ENCODE data around the gene KAZN.

The KAZN gene

GRCh38 chr1:14887764-14888350 is 289.4 kb downstream of the KAZN start:
- DNase-seq (ENCODE audit: low read depth): no peak

GRCh38 chr1:14888374-14888773 is 289.9 kb downstream of the KAZN start:
- no peak for DNase-seq (ENCODE audit: low read depth)

DNA sequence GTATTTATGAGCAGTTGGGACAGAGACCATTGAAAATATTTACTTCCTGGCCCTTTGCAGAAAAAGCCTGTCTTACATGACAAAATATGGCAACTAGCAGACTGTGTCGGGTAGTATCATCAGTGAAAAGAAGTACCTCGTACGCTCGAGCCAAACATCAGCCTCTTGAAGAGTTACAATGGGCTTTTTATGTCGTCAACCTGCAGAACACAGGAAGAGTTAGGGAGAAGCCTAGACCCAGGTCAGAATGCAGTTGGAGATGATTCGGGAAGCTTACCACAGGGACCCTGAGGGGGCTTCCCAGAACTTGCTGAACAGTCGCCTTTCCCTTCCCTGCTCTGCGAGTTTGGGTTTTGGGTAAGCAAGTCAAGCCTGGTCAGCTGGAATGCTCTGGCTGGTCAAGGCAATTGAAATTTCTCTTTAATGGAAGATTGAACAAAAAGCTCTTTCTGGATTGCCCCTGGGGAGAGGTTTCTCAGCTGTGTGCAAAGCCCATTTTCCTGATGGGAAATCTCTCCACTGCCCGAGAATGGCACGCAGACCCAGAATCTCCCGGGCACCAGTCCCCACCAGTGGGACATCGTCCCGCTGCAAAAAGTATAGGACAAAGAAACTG is 291.4 kb downstream of the KAZN start:
- no peak for DNase-seq (ENCODE audit: low read depth)

DNA sequence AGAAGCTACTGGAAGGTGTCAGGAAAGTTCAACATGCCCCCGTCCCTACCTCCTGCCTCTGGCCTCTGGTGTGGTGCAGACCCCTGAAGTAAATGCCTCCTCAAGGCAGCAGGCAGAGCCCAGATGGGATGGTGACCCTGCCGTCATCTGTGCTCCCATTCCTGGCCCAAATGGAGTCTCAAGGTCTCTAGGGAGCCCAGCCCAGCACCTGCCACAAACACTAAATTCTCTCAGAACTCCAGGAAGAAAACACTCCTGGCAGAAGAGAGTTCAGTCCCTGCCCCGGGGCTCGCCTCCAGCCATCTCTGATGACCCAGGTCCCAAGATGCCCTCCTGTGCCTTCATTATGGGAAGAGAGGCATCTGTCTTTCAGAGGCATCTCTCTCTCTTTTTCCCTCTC is 293.5 kb downstream of the KAZN start:
- DNase-seq (ENCODE audit: low read depth): no peak

GRCh38 chr1:14894811-14895560 is 296.5 kb downstream of the KAZN start:
- no peak for DNase-seq (ENCODE audit: low read depth)

GRCh38 chr1:14895727-14896126 is 297.2 kb downstream of the KAZN start:
- DNase-seq (ENCODE audit: low read depth): no peak

DNA sequence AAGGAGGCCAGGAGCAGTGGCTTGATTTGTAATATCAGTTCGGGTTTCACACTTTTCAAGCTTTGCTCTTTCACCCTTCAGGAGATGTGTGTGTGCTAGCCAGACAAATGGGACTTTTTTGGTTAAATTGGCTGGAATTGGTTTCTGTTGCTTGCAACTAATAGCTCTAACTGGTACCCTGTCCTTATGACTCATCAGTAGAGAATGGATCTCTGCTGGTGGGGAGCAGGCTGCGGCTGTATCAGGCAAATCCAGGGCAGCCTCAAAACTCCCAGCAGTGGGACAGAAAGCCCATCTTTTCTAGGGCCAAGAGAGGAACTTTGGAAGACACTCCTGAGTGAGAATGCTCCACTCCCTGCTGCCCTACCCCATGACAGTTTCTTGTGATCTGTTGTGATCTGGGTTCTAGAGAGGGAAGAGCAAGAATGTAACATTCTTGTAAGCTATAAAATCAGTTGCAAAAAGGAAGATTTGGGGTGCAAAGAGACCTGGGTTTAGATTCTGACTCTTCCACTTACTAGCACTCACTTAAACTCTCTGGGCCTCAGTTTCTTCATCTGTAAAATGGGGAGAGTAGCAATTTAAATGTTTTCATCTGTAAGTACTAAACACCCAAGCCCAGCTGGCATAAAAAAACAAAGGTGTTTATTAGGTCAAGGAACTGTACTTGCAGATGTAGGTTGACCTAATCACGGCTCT is 298.0 kb downstream of the KAZN start:
- DNase-seq (ENCODE audit: low read depth): no peak

DNA sequence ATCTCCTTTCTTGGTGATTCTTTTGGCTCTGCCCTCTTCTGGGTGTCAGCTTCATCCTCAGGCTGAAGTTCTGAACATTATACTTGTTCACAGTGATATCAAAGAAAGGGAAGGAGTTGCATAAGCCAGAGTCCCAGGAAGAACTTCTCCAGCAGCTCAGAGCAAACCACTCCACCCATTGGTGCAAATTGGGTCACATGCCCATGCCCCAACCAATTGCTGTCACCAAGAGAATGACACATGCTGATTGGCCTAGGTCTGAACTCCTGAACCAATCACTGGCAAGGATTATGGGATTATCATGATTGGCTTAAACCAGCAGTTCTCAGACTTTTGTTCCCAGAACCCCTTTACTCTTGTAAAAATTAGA is 298.6 kb downstream of the KAZN start:
- no peak for DNase-seq (ENCODE audit: low read depth)

DNA sequence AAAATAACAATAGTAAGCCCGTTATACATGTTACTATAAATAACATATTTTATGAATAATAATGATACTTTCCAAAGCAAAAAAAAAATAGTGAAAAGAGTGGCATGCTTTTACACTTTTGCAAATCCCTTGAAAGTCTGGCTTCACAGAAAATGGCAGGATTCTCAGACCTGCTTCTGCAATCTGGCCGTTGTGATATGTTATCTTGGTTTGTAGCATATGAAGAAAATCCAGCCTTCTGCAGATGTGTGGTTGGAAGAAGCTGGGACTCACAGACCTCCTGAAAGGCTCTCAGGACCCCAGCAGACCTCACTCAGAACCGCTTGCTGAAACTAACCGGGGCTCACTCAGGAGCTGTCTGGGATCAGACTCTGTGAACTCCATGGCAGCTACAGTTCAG is 299.1 kb downstream of the KAZN start:
- no peak for DNase-seq (ENCODE audit: low read depth)

- DNase-seq (ENCODE audit: low read depth): no peak
Observed at GRCh38 chr1:14897997-14898645, 299.6 kb downstream of the KAZN start.

DNA sequence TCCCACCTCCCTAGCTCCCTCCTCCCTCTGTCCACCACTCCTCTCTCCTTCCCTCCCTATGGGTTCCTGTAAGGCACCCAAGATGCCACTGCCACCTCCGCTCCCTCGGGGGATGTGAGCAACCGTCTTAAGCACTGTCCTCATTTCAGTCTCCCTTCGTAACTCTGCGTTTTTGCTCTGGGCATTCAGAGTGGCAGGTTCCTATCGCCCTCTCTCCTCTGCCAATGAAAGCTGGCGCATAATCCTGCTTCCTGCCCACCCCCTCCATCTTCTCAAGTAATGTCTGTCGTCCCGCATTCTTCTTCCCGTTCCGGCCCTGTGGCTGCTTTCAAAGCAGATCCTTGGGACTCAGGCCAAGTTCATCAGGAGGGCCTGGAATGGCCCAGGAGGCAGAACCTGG is 301.2 kb downstream of the KAZN start:
- DNase-seq (ENCODE audit: low read depth): no peak

GRCh38 chr1:14901371-14901954 is 303.0 kb downstream of the KAZN start:
- DNase-seq (ENCODE audit: low read depth): no peak

DNA sequence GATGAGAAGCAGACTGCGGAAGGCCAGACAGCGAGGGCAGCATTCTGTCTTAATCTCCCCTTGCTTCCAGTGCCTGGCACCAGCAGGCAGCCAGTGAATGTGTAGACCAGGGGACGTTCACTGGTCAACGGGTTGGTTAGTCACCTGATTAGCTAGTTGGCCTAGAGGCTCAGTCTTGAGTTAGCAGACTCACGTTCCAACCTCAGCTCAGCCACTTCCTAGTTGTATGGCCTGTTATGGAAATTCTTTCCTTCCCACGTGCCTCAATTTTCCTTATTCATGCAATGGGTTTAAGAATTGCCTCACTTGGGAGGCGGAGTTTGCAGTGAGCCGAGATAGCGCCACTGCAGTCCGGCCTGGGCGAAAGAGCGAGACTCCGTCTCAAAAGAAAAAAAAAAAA is 305.4 kb downstream of the KAZN start:
- DNase-seq (ENCODE audit: low read depth): no peak

DNA sequence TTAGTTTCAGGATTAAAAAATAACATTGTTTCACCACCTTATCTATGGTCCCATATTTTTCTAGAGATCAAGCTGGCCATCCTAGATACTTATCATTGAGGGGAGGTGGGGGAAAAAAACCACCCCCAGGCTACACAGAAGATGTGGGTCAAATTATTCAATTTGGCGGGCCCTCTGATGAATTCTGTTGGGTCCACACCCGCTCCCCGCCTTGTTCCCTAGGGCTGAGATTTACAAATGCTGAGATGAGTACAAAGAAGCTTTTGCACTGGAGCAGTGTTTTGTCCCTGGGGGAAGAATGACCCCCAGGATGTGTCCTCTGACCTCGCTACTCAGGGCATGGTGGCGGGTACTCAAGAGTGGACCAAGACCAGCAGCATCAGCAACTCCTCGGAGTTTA is 308.2 kb downstream of the KAZN start:
- no peak for DNase-seq (ENCODE audit: low read depth)

DNA sequence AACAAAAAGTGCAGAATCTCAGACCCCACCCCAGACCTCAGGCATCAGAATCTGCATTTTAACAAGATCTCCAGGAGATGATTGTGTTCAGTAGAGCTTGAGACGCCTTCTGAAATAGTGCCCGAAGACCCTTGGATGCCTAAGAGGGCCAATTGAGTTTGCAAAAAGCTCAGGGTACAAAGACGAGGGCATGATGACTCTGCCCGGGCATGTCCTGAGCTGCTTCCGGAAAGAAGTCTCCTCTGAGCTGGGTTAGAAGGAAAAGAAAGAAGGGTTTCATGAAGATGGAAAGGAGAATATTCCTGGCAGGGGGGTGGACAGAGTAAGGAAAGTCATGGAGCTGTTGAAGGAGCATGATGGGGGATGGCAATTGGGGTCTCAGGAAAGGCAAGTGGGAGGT is 308.9 kb downstream of the KAZN start:
- DNase-seq (ENCODE audit: low read depth): no peak

DNA sequence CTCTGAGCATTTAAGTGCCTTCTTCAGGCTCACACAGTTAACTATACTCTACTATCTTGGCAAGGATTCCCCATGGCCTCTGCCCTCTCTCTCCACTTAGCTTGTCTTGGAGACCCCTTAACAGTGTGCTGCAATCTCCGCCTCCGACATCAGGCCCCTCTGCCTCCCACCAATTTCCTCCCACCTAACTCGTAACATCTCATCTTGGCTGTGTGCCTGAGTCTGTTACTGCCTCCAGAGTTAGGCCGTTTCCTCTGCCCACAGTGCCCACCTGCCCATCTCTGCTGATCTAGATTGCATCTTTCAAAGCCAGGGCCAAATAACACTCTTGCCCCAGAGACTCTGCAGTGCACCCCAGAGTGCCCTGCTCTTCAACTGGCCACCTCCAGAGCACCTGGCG is 310.8 kb downstream of the KAZN start:
- DNase-seq (ENCODE audit: low read depth): no peak

- DNase-seq (ENCODE audit: low read depth): no peak
Observed at GRCh38 chr1:14909920-14910460, 311.5 kb downstream of the KAZN start.

DNA sequence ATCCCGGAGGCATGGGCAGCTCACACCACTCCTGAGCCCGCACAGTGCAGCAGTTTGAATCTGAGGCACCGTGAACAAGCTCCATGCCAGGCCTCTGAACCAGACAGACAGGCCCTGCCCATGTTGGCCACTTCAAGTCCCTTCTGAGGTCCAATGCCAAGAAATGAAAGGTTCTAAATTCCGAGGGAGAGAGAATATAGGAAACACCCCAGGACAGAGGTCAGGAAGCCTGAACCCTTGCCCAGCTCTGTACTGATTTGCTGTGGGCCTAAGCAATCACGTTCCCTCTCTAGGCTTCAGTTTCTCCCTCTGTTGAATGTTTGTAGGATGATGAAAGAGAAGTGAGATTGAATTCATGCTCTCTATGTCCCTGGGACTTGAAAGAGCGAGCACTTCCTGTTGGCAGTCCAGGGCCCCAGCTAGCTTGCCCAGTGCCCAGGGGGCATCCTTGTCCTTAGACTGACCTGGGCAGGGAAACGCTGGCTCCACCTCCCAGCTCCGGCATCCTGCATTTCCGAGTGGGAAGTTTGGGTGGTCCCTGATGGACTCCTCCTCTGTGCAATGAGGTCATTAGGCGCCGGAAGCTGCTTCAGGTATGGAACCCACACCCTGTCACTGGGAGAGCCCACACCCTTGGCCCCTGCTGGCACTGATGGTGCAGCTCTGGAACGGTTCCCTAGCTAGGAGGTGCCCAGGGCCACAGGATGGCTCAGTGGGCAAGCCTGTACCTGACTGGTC is 312.7 kb downstream of the KAZN start:
- no peak for DNase-seq (ENCODE audit: low read depth)

DNA sequence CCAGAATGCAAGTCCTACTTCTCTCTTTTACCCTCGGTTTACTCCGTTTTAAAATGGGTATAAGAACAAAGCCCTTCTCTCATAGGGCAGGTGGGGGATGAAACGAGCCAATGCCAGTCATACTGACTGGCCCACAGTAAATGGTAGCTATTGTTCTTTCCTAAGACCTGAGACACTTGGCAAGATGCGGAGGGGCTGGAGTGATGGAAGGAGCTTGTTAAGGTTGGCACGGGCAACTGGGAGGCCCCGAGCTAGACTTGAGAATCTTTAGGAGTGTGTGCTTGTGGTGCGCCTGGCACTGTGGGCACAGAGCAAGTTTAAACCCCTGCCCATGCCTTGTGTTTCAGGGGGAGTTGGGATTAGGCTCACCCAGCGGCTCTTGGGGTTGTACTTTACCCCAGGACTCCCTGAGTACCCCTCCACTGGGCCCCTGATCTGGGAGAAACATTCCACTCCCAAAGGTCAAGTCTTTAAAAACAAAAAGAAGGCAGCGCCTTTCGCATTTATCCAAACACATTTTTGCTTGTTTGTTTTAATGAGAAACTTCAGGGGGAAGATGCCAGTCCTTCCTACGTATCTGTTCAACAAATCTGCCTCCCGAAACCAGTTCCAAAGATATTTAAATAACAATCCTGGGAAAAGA is 314.5 kb downstream of the KAZN start:
- DNase-seq (ENCODE audit: low read depth): no peak

GRCh38 chr1:14913482-14914177 is 315.1 kb downstream of the KAZN start:
- DNase-seq (ENCODE audit: low read depth): no peak
